ENCODE results near the gene MYCN.

The MYCN gene

GRCh38 chr2:15989559-15989958, 49.2 kb downstream of the MYCN start:
- Histone ChIP-seq H3K4me3 (ENCODE audit: low read length) (no peak overlapping the region), H3K9me3 (ENCODE audit: control insufficient read depth, low read length) (no peaks in the 10 kb centered on the region), H3K9ac (ENCODE audit: low read length) (no peak overlapping the region), H3K36me3 (ENCODE audit: control insufficient read depth, insufficient read depth, low read length, severe bottlenecking) (no peaks in the 10 kb centered on the region), H3K27me3 (replicated peaks; ENCODE audit: control insufficient read depth, insufficient read depth, low read length) (peaks cover 13% of the 10 kb centered on the region), H3K4me1 (ENCODE audit: control insufficient read depth, insufficient read depth, low read length) (no peaks in the 10 kb centered on the region)
- no peak for DNase-seq (ENCODE audit: low read depth)

GRCh38 chr2:15990151-15991101, 50.1 kb downstream of the MYCN start:
- no peak for DNase-seq (ENCODE audit: low read depth)
- Histone ChIP-seq H3K9ac (ENCODE audit: low read length) (no peak overlapping the region), H3K9me3 (ENCODE audit: control insufficient read depth, low read length) (no peaks in the 10 kb centered on the region), H3K36me3 (ENCODE audit: control insufficient read depth, insufficient read depth, low read length, severe bottlenecking) (no peaks in the 10 kb centered on the region), H3K4me3 (ENCODE audit: low read length) (no peak overlapping the region), H3K27me3 (replicated peaks; ENCODE audit: control insufficient read depth, insufficient read depth, low read length) (peaks cover 8% of the 10 kb centered on the region), H3K4me1 (ENCODE audit: control insufficient read depth, insufficient read depth, low read length) (no peaks in the 10 kb centered on the region)

- no peaks in the 10 kb centered on the region for H3K9me3 ChIP-seq (ENCODE audit: control insufficient read depth, low read length)
- H3K4me1 ChIP-seq (ENCODE audit: control insufficient read depth, insufficient read depth, low read length), result no peaks in the 10 kb centered on the region
- no peak overlapping the region for H3K4me3 ChIP-seq (ENCODE audit: low read length)
- H3K36me3 ChIP-seq (ENCODE audit: control insufficient read depth, insufficient read depth, low read length, severe bottlenecking), result no peaks in the 10 kb centered on the region
- no peak for DNase-seq (ENCODE audit: low read depth)
- H3K9ac ChIP-seq (ENCODE audit: low read length), result no peak overlapping the region
- H3K27me3 ChIP-seq (replicated peaks; ENCODE audit: control insufficient read depth, insufficient read depth, low read length), result peaks cover 6% of the 10 kb centered on the region
Measured at GRCh38 chr2:15991231-15991630, 50.9 kb downstream of the MYCN start.

GRCh38 chr2:15992457-15993231, 52.3 kb downstream of the MYCN start:
- H3K9ac ChIP-seq (ENCODE audit: low read length), result no peak overlapping the region
- H3K36me3 ChIP-seq (ENCODE audit: control insufficient read depth, insufficient read depth, low read length, severe bottlenecking), result no peaks in the 10 kb centered on the region
- H3K4me1 ChIP-seq (ENCODE audit: control insufficient read depth, insufficient read depth, low read length), result no peaks in the 10 kb centered on the region
- no peak for DNase-seq (ENCODE audit: low read depth)
- H3K27me3 ChIP-seq (replicated peaks; ENCODE audit: control insufficient read depth, insufficient read depth, low read length), result peaks cover under 1% of the 10 kb centered on the region
- H3K9me3 ChIP-seq (ENCODE audit: control insufficient read depth, low read length), result no peaks in the 10 kb centered on the region
- no peak overlapping the region for H3K4me3 ChIP-seq (ENCODE audit: low read length)

- Histone ChIP-seq H3K4me1 (ENCODE audit: control insufficient read depth, insufficient read depth, low read length) (no peaks in the 10 kb centered on the region), H3K4me3 (ENCODE audit: low read length) (no peak overlapping the region), H3K36me3 (ENCODE audit: control insufficient read depth, insufficient read depth, low read length, severe bottlenecking) (no peaks in the 10 kb centered on the region), H3K9ac (ENCODE audit: low read length) (no peak overlapping the region), H3K9me3 (ENCODE audit: control insufficient read depth, low read length) (no peaks in the 10 kb centered on the region), H3K27me3 (replicated peaks; ENCODE audit: control insufficient read depth, insufficient read depth, low read length) (no peaks in the 10 kb centered on the region)
- no peak for DNase-seq (ENCODE audit: low read depth)
Measured at GRCh38 chr2:15993232-15993610, 52.9 kb downstream of the MYCN start.

- no peak overlapping the region for H3K9ac ChIP-seq (ENCODE audit: low read length)
- no peaks in the 10 kb centered on the region for H3K4me1 ChIP-seq (ENCODE audit: control insufficient read depth, insufficient read depth, low read length)
- no peak overlapping the region for H3K4me3 ChIP-seq (ENCODE audit: low read length)
- H3K36me3 ChIP-seq (ENCODE audit: control insufficient read depth, insufficient read depth, low read length, severe bottlenecking), result no peaks in the 10 kb centered on the region
- no peaks in the 10 kb centered on the region for H3K9me3 ChIP-seq (ENCODE audit: control insufficient read depth, low read length)
- no peak for DNase-seq (ENCODE audit: low read depth)
- no peaks in the 10 kb centered on the region for H3K27me3 ChIP-seq (replicated peaks; ENCODE audit: control insufficient read depth, insufficient read depth, low read length)
Measured at GRCh38 chr2:15993666-15994065, 53.3 kb downstream of the MYCN start.

- no peak overlapping the region for H3K4me3 ChIP-seq (ENCODE audit: low read length)
- H3K9me3 ChIP-seq (ENCODE audit: control insufficient read depth, low read length), result no peaks in the 10 kb centered on the region
- H3K36me3 ChIP-seq (ENCODE audit: control insufficient read depth, insufficient read depth, low read length, severe bottlenecking), result no peaks in the 10 kb centered on the region
- H3K4me1 ChIP-seq (ENCODE audit: control insufficient read depth, insufficient read depth, low read length), result no peaks in the 10 kb centered on the region
- no peak overlapping the region for H3K9ac ChIP-seq (ENCODE audit: low read length)
- H3K27me3 ChIP-seq (replicated peaks; ENCODE audit: control insufficient read depth, insufficient read depth, low read length), result peaks cover 3% of the 10 kb centered on the region
- DNase-seq (ENCODE audit: low read depth), result no peak
Measured at GRCh38 chr2:15995603-15996002, 55.3 kb downstream of the MYCN start.

Measured in adipocyte (in vitro differentiated cells).